ENCODE measurements around the gene TNFAIP3.

DNA sequence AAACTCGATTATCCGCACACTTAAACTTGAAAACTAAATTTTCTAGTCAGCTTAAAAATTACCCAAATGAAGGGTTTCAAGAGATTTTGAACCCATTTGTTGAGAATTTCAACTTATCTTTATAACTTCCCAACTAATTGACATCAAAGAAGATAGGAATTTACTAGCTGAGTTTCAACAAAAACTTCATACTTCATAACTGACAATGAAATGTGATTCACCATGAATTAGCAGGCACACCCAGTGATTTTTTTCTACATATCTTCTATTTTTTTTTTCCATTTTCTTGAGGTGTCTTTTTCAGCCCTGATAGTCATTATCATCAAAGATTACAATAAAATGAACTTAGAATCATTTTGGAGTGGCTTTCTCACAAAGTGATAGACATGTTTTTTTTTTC lies 26.7 kb downstream of the TNFAIP3 start:
- TF ChIP-seq POLR2A (IDR thresholded peaks at IDR 0.05; ENCODE audit: low read length), result no peak
- TF ChIP-seq GATA1 (IDR thresholded peaks at IDR 0.05; ENCODE audit: low read depth, low read length), result no peak

Measured in erythroblast (primary cell).